ENCODE data around the gene MYO1F. TPM values are rescaled to one million over a fixed set of nuclear protein-coding genes. Genes with fewer than 3 reads are reported as not detected.

MYO1F gene
- total and polyA plus RNA-seq, 2 donors (not counting 1 experiment from before 2014, with no cell fraction given) = 76.3 to 126 TPM

GRCh38 chr19:8576273-8576993 is 809 bp downstream of the MYO1F start:
- H3K4me3 ChIP-seq (ENCODE audit: control extremely low read depth in 1 of 5, extremely low read depth in 1 of 5, insufficient read depth in 1 of 5, low read depth in 2 of 5, low read length in 4 of 5) = peak overlapping the region; percentile 59 to 90 (median 86)
- Mint-ChIP-seq H3K27me3 (no peaks in the 10 kb centered on the region), H3K9me3 (ENCODE audit: insufficient read depth) (no peaks in the 10 kb centered on the region), H3K4me3 (peak overlapping the region; percentile 94), H3K27ac (peak overlapping the region; percentile 85), H3K4me1 (peaks cover 51% of the 10 kb centered on the region)
- ChIA-PET POLR2A (interaction anchor here (0.7 kb wide), 1 partner anchor 163 kb away, joined by 4 read pairs; the partner anchor contains the start of gene MARCHF2), CTCF (interaction anchor here (1.3 to 7.9 kb wide), 9 partner anchors 10 to 222 kb away, joined by 3 to 95 read pairs (median 38); partner anchors contain the start of genes MARCHF2 and ZNF414)
- intact Hi-C loops (cut with micrococcal nuclease) = no loop called here
- H3K36me3 ChIP-seq (replicated peaks in 1 of 2; ENCODE audit: control extremely low read depth in 1 of 2, control insufficient read depth in 1 of 2, extremely low read depth in 1 of 2, insufficient read depth in 2 of 2, low read length in 1 of 2) = no peaks in the 10 kb centered on the region
- ATAC-seq (ENCODE audit: low read depth) (no peak), DNase-seq (peak; percentile 49)
- H3K4me2 ChIP-seq (replicated peaks; ENCODE audit: low read depth, low read length, poor library complexity, severe bottlenecking) = peak overlapping the region; percentile 95
- no peaks in the 10 kb centered on the region for H3K27me3 ChIP-seq (replicated peaks in 1 of 4; ENCODE audit: control extremely low read depth in 1 of 4, control insufficient read depth in 3 of 4, insufficient read depth in 4 of 4, low read length in 3 of 4)
- peak overlapping the region; percentile 89 for H3K9ac ChIP-seq (ENCODE audit: low read length)
- H4K20me1 ChIP-seq (ENCODE audit: control insufficient read depth, insufficient read depth, low read length, poor library complexity, severe bottlenecking) = no peaks in the 10 kb centered on the region
- peaks cover 0 to 9% (median 0%) of the 10 kb centered on the region in 3 donors for H3K9me3 ChIP-seq (ENCODE audit: control extremely low read depth in 1 of 3, control insufficient read depth in 2 of 3, insufficient read depth in 1 of 3, low read length in 2 of 3)
- peaks cover 35 to 52% of the 10 kb centered on the region in 2 donors for H3K4me1 ChIP-seq (ENCODE audit: control insufficient read depth in 2 of 2, insufficient read depth in 2 of 2, low read length in 2 of 2)
- 23% methylated on average over 18 of the region's 19 CpGs for WGBS (ENCODE audit: insufficient coverage)
- peak overlapping the region; percentile 93 for H2AFZ ChIP-seq (ENCODE audit: insufficient read depth, low read depth, low read length, poor library complexity, severe bottlenecking)
- TF ChIP-seq EZH2 (IDR thresholded peaks at IDR 0.05; ENCODE audit: borderline replicate concordance, insufficient read depth, low read depth, low read length, poor library complexity, severe bottlenecking) (no peak), CTCF (IDR thresholded peaks at IDR 0.05) (no peak)
- H3K79me2 ChIP-seq (ENCODE audit: control insufficient read depth, insufficient read depth, low read length) = peaks cover 84% of the 10 kb centered on the region
- peak overlapping the region; percentile 54 to 79 for H3K27ac ChIP-seq (ENCODE audit: low read length in 2 of 2)

All from B cell (primary cell).